ENCODE results near the gene SPTBN1.

DNA sequence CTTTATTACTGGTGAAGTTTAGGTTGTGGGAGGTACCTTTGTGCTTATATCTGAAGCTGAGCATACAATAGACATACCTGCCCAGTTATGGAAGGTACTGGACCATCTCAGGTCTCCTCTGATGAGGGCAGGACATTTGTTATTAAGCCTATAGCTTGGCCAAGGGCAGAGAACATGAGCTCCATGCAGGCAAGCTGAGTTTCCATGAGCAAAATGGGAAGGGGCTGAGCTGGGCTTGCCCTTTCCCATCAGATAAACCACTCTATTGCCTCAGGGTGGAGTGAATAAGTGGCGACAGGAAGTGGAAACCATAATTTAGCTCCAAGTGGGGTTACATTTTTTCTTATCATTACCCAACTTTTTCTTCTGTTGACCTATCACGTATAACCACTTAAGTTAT, 227.5 kb downstream of the SPTBN1 start:
- TF ChIP-seq GATA3 (IDR thresholded peaks at IDR 0.05; ENCODE audit: low read depth, low read length) (no peak), GATA2 (IDR thresholded peaks at IDR 0.05; ENCODE audit: low read depth, low read length) (no peak)

All from SH-SY5Y (cell line).